Breast epithelium (tissue), 4 donors: ENCODE measurements around the gene ALG8. TPM values are rescaled to one million over a fixed set of nuclear protein-coding genes. Genes with fewer than 3 reads are reported as not detected.

Experiments
- DNase-seq, 2 donors: peaks; one replicate each; pipeline ENCODE4 v3.0.0-alpha.2; 2019; ENCODE audit warnings: low spot score in 2 of 2
- H3K27ac ChIP-seq, 2 donors: fragments of 200-600 bp; sonication (generic) in 1 of 2; one replicate each; pipeline ENCODE4 v1.5.1; 2016 to 2019; ENCODE audit warnings: mild to moderate bottlenecking in 1 of 2
- H3K27me3 ChIP-seq, 2 donors: fragments of 200-600 bp; sonication (generic) in 1 of 2; one replicate each; pipeline versions ENCODE4 v1.5.1 to v1.6.0; 2017 to 2019; ENCODE audit warnings: control low read depth in 1 of 2, mild to moderate bottlenecking in 1 of 2
- H3K36me3 ChIP-seq: fragments of 200-600 bp; one replicate; pipeline ENCODE4 v1.5.1; 2019
- H3K4me1 ChIP-seq, 2 donors: fragments of 200-600 bp; sonication (generic); one replicate each; pipeline ENCODE4 v1.5.1; 2016 to 2019; ENCODE audit warnings: control low read depth in 1 of 2
- H3K4me3 ChIP-seq, 3 donors: fragments of 200-600 bp; sonication (generic); 1 replicate in 2 of 3; 2 replicates in 1 of 3; pipeline ENCODE4 v1.5.1; 2016 to 2019; ENCODE audit warnings: mild to moderate bottlenecking in 3 of 3, moderate library complexity in 2 of 3
- H3K9me3 ChIP-seq, 2 donors: fragments of 200-600 bp; sonication (generic) in 1 of 2; one replicate each; pipeline ENCODE4 v1.5.1; 2016 to 2019; ENCODE audit warnings: control low read depth in 1 of 2
- POLR2A ChIP-seq: fragments of 450-650 bp; IDR thresholded peaks from one replicate; pipeline ENCODE4 v1.6.1; 2016; ENCODE audit warnings: antibody characterized with exemption, mild to moderate bottlenecking, moderate library complexity
- POLR2AphosphoS5 ChIP-seq, 3 donors: sonication (generic); formaldehyde crosslinking; IDR thresholded peaks; one replicate each; pipeline ENCODE4 v1.6.1; 2017; ENCODE audit warnings: antibody characterized with exemption in 3 of 3
- intact Hi-C: fragments of 100-400 bp; cut with DNase I; formaldehyde crosslinking; loops from one replicate; pipeline ENCODE4 v1.15.1; 2023; ENCODE audit warnings: low total_unique reads
- total RNA-seq, 3 donors: library from RNA; depleted of rRNA; stranded (reverse); fragments of >200 nt; gene quantifications; one replicate each; pipeline ENCODE4 v1.1.0, GENCODE V29; 2016
- TF ChIP-seq, protein P1 (sequence below), 3 donors: fragments of 450-650 bp; IDR thresholded peaks; one replicate each; pipeline ENCODE4 v1.5.1; 2016 to 2017; ENCODE audit warnings: antibody characterized with exemption in 3 of 3, mild to moderate bottlenecking in 3 of 3, moderate library complexity in 3 of 3

Gene ALG8
- total RNA-seq, 3 donors from 2014 or later, result 25.9 to 46.8 (median 36.7) TPM

- H3K9me3 ChIP-seq, result no peaks in the 10 kb centered on the region
- H3K27me3 ChIP-seq, result no peaks in the 10 kb centered on the region
Observed at GRCh38 chr11:78112582-78113275, 26.7 kb downstream of the ALG8 start.

GRCh38 chr11:78111298-78111697, 28.1 kb downstream of the ALG8 start:
- Histone ChIP-seq H3K9me3 (no peaks in the 10 kb centered on the region), H3K27ac (no peak overlapping the region), H3K36me3 (peaks cover 5% of the 10 kb centered on the region), H3K27me3 (no peaks in the 10 kb centered on the region), H3K4me3 (no peak overlapping the region), H3K4me1 (no peaks in the 10 kb centered on the region)
- DNase-seq, result no peak
- TF ChIP-seq POLR2A, result no peak
- no peak for TF ChIP-seq POLR2AphosphoS5 (IDR thresholded peaks at IDR 0.05)
- TF ChIP-seq, protein P1, sequence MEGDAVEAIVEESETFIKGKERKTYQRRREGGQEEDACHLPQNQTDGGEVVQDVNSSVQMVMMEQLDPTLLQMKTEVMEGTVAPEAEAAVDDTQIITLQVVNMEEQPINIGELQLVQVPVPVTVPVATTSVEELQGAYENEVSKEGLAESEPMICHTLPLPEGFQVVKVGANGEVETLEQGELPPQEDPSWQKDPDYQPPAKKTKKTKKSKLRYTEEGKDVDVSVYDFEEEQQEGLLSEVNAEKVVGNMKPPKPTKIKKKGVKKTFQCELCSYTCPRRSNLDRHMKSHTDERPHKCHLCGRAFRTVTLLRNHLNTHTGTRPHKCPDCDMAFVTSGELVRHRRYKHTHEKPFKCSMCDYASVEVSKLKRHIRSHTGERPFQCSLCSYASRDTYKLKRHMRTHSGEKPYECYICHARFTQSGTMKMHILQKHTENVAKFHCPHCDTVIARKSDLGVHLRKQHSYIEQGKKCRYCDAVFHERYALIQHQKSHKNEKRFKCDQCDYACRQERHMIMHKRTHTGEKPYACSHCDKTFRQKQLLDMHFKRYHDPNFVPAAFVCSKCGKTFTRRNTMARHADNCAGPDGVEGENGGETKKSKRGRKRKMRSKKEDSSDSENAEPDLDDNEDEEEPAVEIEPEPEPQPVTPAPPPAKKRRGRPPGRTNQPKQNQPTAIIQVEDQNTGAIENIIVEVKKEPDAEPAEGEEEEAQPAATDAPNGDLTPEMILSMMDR (IDR thresholded peaks at IDR 0.05), result no peak
- intact Hi-C loops, result no loop called here

More at GRCh38 chr11:78112582-78113275, 26.7 kb downstream of the ALG8 start:
- intact Hi-C loops, result no loop called here
- H3K27ac ChIP-seq, result no peak overlapping the region
- H3K4me1 ChIP-seq, result no peaks in the 10 kb centered on the region
- DNase-seq, result no peak
- no peak overlapping the region for H3K4me3 ChIP-seq
- TF ChIP-seq POLR2AphosphoS5 (IDR thresholded peaks at IDR 0.05), result no peak
- TF ChIP-seq, protein P1 (IDR thresholded peaks at IDR 0.05), result no peak
- TF ChIP-seq POLR2A, result no peak
- peaks cover 5% of the 10 kb centered on the region for H3K36me3 ChIP-seq

DNA sequence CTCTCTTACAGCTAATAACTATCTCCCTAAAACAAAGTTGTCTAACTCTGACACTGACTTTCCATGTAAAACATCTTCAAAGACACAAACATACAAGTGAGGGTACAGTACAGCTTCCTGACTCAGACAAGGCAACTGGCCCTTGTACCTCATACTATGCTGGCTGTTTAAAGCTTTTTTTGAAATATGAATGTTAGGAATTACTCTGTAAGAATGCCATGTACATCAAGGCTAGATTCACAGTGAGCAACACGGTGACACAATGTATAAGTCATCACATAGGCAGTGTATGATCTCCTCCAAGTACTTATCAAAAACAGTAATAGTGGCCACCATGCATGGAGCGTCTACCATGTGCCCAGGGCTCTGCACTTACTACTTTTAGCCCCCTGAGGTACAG, 28.6 kb downstream of the ALG8 start:
- Histone ChIP-seq H3K4me3 (no peak overlapping the region), H3K4me1 (no peaks in the 10 kb centered on the region), H3K27me3 (no peaks in the 10 kb centered on the region), H3K36me3 (peaks cover 5% of the 10 kb centered on the region), H3K9me3 (no peaks in the 10 kb centered on the region), H3K27ac (no peak overlapping the region)
- no peak for DNase-seq
- TF ChIP-seq, protein P1 (IDR thresholded peaks at IDR 0.05), result no peak
- TF ChIP-seq POLR2AphosphoS5 (IDR thresholded peaks at IDR 0.05) (no peak), POLR2A (no peak)
- intact Hi-C loops, result no loop called here

DNA sequence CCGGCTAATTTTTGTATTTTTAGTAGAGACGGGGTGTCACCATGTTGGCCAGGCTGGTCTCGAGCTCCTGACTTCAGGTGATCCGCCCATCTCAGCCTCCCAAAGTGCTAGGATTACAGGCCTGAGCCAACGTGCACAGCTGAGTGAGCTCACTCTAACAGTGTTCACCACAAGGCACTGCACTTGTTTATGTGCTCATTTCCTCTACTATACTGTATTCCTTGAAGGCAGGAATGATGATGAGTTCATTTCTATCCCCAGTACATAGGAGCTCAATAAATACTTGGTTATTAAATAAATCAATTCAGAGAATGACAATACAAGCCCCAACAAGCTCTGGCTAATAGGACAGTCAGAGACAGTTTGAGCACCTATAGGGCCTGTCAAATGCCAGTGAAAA, 29.1 kb downstream of the ALG8 start:
- intact Hi-C loops, result no loop called here
- H3K27ac ChIP-seq, result no peak overlapping the region
- H3K4me3 ChIP-seq, result no peak overlapping the region
- DNase-seq, result no peak
- no peaks in the 10 kb centered on the region for H3K27me3 ChIP-seq
- H3K4me1 ChIP-seq, result no peaks in the 10 kb centered on the region
- H3K36me3 ChIP-seq, result peaks cover 5% of the 10 kb centered on the region
- TF ChIP-seq POLR2A (no peak), POLR2AphosphoS5 (IDR thresholded peaks at IDR 0.05) (no peak)
- H3K9me3 ChIP-seq, result no peaks in the 10 kb centered on the region

GRCh38 chr11:78109081-78110015, 30.1 kb downstream of the ALG8 start:
- Histone ChIP-seq H3K27ac (no peak overlapping the region), H3K4me3 (no peak overlapping the region), H3K4me1 (no peaks in the 10 kb centered on the region), H3K36me3 (peaks cover 5% of the 10 kb centered on the region), H3K27me3 (no peaks in the 10 kb centered on the region), H3K9me3 (no peaks in the 10 kb centered on the region)
- intact Hi-C loops, result no loop called here
- DNase-seq, result no peak
- no peak for TF ChIP-seq POLR2AphosphoS5 (IDR thresholded peaks at IDR 0.05)
